Lower leg skin (tissue), 4 donors: ENCODE results near the gene VPS33A. TPM values are rescaled to one million over a fixed set of nuclear protein-coding genes. Genes with fewer than 3 reads are reported as not detected.

Source experiments
- DNase-seq, 2 donors: peaks; one replicate each; pipeline ENCODE4 v3.0.0-alpha.2; 2019; ENCODE audit warnings: low spot score in 2 of 2
- H3K4me3 ChIP-seq: fragments of 200-600 bp; sonication (generic); 2 replicates; pipeline ENCODE4 v1.5.1; 2017; ENCODE audit warnings: mild to moderate bottlenecking, low read depth; ENCODE audit not compliant: poor library complexity, severe bottlenecking
- CTCF ChIP-seq, 3 donors: fragments of 450-650 bp; IDR thresholded peaks; one replicate each; pipeline ENCODE4 v1.5.1; 2016; ENCODE audit warnings: antibody characterized with exemption in 3 of 3, mild to moderate bottlenecking in 3 of 3, moderate library complexity in 2 of 3
- POLR2A ChIP-seq, 2 donors: fragments of 450-650 bp; IDR thresholded peaks; one replicate each; pipeline ENCODE4 v1.6.1; 2016 to 2017; ENCODE audit warnings: antibody characterized with exemption in 2 of 2, mild to moderate bottlenecking in 1 of 2, moderate library complexity in 1 of 2
- WGBS, 2 donors: methylation state at CpG; one replicate each; pipeline ENCODE4 v1.1.5; 2018; 5-methylcytosine and 5-hydroxymethylcytosine counted together
- intact Hi-C: fragments of 100-400 bp; cut with DNase I; formaldehyde crosslinking; loops from one replicate; pipeline ENCODE4 v1.15.0; 2023; ENCODE audit warnings: low total_unique reads
- total RNA-seq, 4 donors: library from RNA; depleted of rRNA; stranded (reverse); fragments of >200 nt; gene quantifications; one replicate each; pipeline ENCODE4 v1.1.0, GENCODE V29; 2016

VPS33A gene
- total RNA-seq, 4 donors from 2014 or later = 13.5 to 22.4 (median 17.3) TPM

DNA sequence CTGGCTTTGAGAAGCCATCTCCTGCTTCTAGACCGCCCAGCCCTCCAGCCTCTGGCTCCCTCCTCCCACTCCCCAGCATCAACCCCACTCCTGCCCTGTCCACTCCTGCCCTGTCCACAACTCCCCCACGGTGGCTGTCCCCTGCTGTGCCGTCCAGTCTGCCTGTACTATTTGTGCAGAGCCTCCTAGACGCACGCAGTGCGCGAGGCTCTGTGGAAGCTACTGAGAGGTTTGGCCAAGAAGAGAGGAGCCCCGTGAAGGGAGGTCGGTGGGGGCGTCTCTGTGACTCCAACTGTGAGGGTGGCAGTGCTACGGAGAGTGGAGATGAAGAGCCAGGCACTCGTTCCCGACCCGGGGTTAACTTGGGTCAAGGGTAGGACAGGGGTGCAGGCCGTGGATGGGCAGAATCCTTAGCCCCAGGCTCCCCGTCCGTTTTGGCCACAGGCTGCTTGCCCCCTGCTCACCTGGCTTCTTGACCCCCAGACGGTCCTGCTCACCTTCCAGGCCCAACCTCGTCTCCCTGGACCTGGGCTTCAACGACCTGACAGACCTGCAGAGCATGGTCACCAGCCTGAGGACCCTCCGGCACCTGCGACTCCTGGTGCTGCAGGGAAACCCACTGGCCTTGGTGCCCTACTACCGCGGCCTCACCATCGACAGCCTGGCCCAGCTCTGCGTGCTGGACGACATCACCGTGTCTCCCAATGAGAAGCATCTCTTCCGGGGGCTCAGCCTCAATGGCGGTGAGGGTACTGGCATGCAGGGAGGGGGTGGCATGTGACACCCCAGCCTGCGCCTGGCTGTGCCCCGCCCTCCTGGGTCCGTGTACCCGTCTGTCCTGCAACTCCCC is 76.4 kb downstream of the VPS33A start:
- no peak for TF ChIP-seq CTCF (IDR thresholded peaks at IDR 0.05)
- no peak for TF ChIP-seq POLR2A (IDR thresholded peaks at IDR 0.05)
- intact Hi-C loops = no loop called here
- WGBS, 2 donors = 80 to 86% methylated on average over 33 to 34 of the region's 34 CpGs

DNA sequence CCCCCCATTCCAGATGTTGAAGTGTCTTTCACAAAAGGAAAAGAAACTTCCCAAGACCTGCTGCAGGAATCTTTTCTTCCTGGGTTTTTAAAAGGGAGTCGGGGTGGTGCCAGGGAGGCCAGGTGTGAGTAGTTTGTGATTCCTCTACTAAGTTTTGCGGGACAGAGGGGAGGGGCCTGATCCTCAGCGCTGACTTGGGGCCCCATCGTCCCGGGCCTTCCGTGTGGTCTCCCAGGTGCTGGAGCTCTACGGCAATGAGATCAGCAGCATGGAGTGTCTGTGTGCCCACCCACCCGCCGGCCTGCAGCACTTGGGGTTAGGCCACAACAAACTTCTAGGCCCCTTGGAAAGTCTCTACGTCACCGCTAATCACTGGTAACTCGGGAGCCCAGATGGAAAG is 78.8 kb downstream of the VPS33A start:
- 58 to 64% methylated on average over 12 of the region's 12 CpGs for WGBS, 2 donors
- intact Hi-C loops = no loop called here
- H3K4me3 ChIP-seq = no peak overlapping the region
- TF ChIP-seq POLR2A (IDR thresholded peaks at IDR 0.05) (no peak), CTCF (IDR thresholded peaks at IDR 0.05) (no peak)
- DNase-seq = no peak

More for the DNA sequence above, 76.4 kb downstream of the VPS33A start:
- no peak for DNase-seq
- no peak overlapping the region for H3K4me3 ChIP-seq

GRCh38 chr12:122185494-122186082 is 80.7 kb downstream of the VPS33A start:
- 85 to 91% methylated on average over 10 of the region's 10 CpGs for WGBS, 2 donors
- DNase-seq = no peak
- intact Hi-C loops = no loop called here
- H3K4me3 ChIP-seq = no peak overlapping the region
- TF ChIP-seq POLR2A (IDR thresholded peaks at IDR 0.05) (no peak), CTCF (IDR thresholded peaks at IDR 0.05) (no peak)

GRCh38 chr12:122185079-122185478 is 81.2 kb downstream of the VPS33A start:
- intact Hi-C loops = no loop called here
- no peak for TF ChIP-seq POLR2A (IDR thresholded peaks at IDR 0.05)
- no peak for TF ChIP-seq CTCF (IDR thresholded peaks at IDR 0.05)
- 90 to 95% methylated on average over 7 of the region's 7 CpGs for WGBS, 2 donors
- H3K4me3 ChIP-seq = no peak overlapping the region
- DNase-seq = no peak

GRCh38 chr12:122184517-122184916 is 81.8 kb downstream of the VPS33A start:
- no peak for DNase-seq
- WGBS, 2 donors = 83 to 92% methylated on average over 18 of the region's 18 CpGs
- intact Hi-C loops = no loop called here
- TF ChIP-seq POLR2A (IDR thresholded peaks at IDR 0.05) = no peak
- TF ChIP-seq CTCF (IDR thresholded peaks at IDR 0.05) = no peak
- H3K4me3 ChIP-seq = no peak overlapping the region
